SK-N-SH treated with all-trans-retinoic acid at 6 μM for 48 hours (cell line): ENCODE results near the gene RNU7-1.

ENCODE experiments used
- ARNTL ChIP-seq: fragments of 450-650 bp; formaldehyde crosslinking; IDR thresholded peaks from 2 replicates; pipeline ENCODE4 v1.5.0; 2020; ENCODE audit warnings: low read depth, mild to moderate bottlenecking, moderate library complexity, borderline replicate concordance
- CREB5 ChIP-seq: fragments of 250-450 bp; sonication (Bioruptor Pico); IDR thresholded peaks from 2 replicates; pipeline ENCODE4 v1.5.1; 2020; ENCODE audit warnings: low read depth, mild to moderate bottlenecking, moderate library complexity
- ESRRG ChIP-seq: fragments of 250-450 bp; sonication (Bioruptor Pico); IDR thresholded peaks from 2 replicates; pipeline ENCODE4 v1.6.1; 2021; ENCODE audit warnings: mild to moderate bottlenecking
- GLIS3 ChIP-seq: fragments of 250-450 bp; sonication (Bioruptor Pico); IDR thresholded peaks from 2 replicates; pipeline ENCODE4 v1.5.0; 2020; ENCODE audit warnings: mild to moderate bottlenecking, moderate library complexity
- ISL1 ChIP-seq: fragments of 250-450 bp; sonication (Bioruptor Pico); IDR thresholded peaks from 2 replicates; pipeline ENCODE4 v2.1.2; 2022; ENCODE audit warnings: mild to moderate bottlenecking, moderate library complexity
- OSR1 ChIP-seq: fragments of 250-450 bp; sonication (Bioruptor Pico); IDR thresholded peaks from 2 replicates; pipeline ENCODE4 v1.8.0; 2022; ENCODE audit warnings: moderate library complexity, mild to moderate bottlenecking, inconsistent platforms
- POU6F1 ChIP-seq: fragments of 250-450 bp; sonication (Bioruptor Pico); IDR thresholded peaks from 2 replicates; pipeline ENCODE4 v1.8.0; 2021; ENCODE audit warnings: low read depth, mild to moderate bottlenecking, moderate library complexity, borderline replicate concordance
- PPARA ChIP-seq: fragments of 250-450 bp; sonication (Bioruptor Pico); IDR thresholded peaks from 2 replicates; pipeline ENCODE4 v1.5.0; 2020; ENCODE audit warnings: mild to moderate bottlenecking, borderline replicate concordance
- RARB ChIP-seq: fragments of 250-450 bp; sonication (Bioruptor Pico); IDR thresholded peaks from 2 replicates; pipeline ENCODE4 v1.8.0; 2021; ENCODE audit warnings: mild to moderate bottlenecking, moderate library complexity
- TSHZ2 ChIP-seq: fragments of 250-450 bp; sonication (Bioruptor Pico); IDR thresholded peaks from 2 replicates; pipeline ENCODE4 v1.5.0; 2020; ENCODE audit warnings: mild to moderate bottlenecking, moderate library complexity
- ZFP3 ChIP-seq: fragments of 250-450 bp; sonication (Bioruptor Pico); IDR thresholded peaks from 2 replicates; pipeline ENCODE4 v1.5.0; 2020; ENCODE audit warnings: mild to moderate bottlenecking, moderate library complexity
- TF ChIP-seq, protein P1 (sequence below): fragments of 250-450 bp; sonication (Bioruptor Pico); IDR thresholded peaks from 2 replicates; pipeline ENCODE4 v1.8.0; 2020; ENCODE audit warnings: mild to moderate bottlenecking, moderate library complexity, borderline replicate concordance

DNA sequence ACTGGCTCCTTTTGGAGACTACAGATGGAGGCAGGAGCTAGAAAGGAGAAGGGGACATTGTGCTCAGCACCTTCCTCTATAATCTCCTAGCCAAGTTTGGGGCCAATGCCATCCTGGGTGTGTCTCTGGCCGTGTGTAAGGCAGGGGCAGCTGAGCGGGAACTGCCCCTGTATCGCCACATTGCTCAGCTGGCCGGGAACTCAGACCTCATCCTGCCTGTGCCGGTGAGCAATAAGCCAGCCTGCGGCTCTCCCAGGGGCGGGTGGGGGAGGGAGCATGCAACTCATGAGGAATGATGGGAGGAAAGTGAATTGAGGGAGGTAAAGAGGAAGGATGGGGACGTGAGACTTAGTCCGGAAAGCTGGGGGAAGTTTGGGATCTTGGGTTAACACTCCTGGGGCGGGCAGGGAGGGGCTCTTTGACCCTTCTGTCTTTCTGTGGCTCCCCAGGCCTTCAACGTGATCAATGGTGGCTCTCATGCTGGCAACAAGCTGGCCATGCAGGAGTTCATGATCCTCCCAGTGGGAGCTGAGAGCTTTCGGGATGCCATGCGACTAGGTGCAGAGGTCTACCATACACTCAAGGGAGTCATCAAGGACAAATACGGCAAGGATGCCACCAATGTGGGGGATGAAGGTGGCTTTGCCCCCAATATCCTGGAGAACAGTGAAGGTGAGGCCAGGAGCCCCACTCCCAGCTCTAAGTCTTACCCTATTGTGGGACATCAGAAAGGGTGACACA is 26.0 kb upstream of the RNU7-1 start:
- TF ChIP-seq TSHZ2 (CRISPR knock-in tag) = no peak
- no peak for TF ChIP-seq CREB5 (CRISPR knock-in tag)
- TF ChIP-seq POU6F1 = no peak
- TF ChIP-seq ZFP3 (CRISPR knock-in tag) = no peak
- TF ChIP-seq, protein P1, sequence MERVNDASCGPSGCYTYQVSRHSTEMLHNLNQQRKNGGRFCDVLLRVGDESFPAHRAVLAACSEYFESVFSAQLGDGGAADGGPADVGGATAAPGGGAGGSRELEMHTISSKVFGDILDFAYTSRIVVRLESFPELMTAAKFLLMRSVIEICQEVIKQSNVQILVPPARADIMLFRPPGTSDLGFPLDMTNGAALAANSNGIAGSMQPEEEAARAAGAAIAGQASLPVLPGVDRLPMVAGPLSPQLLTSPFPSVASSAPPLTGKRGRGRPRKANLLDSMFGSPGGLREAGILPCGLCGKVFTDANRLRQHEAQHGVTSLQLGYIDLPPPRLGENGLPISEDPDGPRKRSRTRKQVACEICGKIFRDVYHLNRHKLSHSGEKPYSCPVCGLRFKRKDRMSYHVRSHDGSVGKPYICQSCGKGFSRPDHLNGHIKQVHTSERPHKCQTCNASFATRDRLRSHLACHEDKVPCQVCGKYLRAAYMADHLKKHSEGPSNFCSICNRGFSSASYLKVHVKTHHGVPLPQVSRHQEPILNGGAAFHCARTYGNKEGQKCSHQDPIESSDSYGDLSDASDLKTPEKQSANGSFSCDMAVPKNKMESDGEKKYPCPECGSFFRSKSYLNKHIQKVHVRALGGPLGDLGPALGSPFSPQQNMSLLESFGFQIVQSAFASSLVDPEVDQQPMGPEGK (CRISPR knock-in tag) = no peak
- no peak for TF ChIP-seq ESRRG
- TF ChIP-seq RARB (CRISPR knock-in tag) = no peak
- no peak for TF ChIP-seq PPARA
- no peak for TF ChIP-seq ISL1
- TF ChIP-seq OSR1 (CRISPR knock-in tag) = no peak
- TF ChIP-seq ARNTL (CRISPR knock-in tag) = no peak
- no peak for TF ChIP-seq GLIS3 (CRISPR knock-in tag)
